A673 (cell line): ENCODE data around the gene SEC16B. TPM values are rescaled to one million over a fixed set of nuclear protein-coding genes. Genes with fewer than 3 reads are reported as not detected.

ENCODE experiments used
- BruUV-seq: library from RNA; stranded (reverse); fragments of 400-500 nt; replicated peaks from 2 replicates; lab custom pipeline; 2021; lab: Mats Ljungman, UMichigan
- CTCF ChIA-PET: fragments of 300-600 bp; sonication (Branson Sonifier 250); formaldehyde crosslinking; loops from one replicate; lab custom pipeline; 2022; ENCODE audit warnings: antibody characterized with exemption; lab: Charles Lee
- POLR2A ChIA-PET: fragments of 300-600 bp; sonication (Branson Sonifier 250); formaldehyde crosslinking; loops from one replicate; lab custom pipeline; 2022; ENCODE audit warnings: antibody characterized with exemption; ENCODE audit not compliant: low non-redundant PET; lab: Charles Lee
- DNase-seq: peaks from one replicate; pipeline ENCODE4 v3.0.0-alpha.2; 2015; ENCODE audit warnings: low spot score
- H3K27ac ChIP-seq: fragments of 200-600 bp; sonication (generic); 2 replicates; pipeline ENCODE4 v1.5.1; 2016; ENCODE audit warnings: mixed run types, low read depth, mild to moderate bottlenecking, mixed read lengths, antibody characterized with exemption, low read length; ENCODE audit not compliant: poor library complexity, severe bottlenecking
- H3K27me3 ChIP-seq: fragments of 200-600 bp; sonication (generic); replicated peaks from 2 replicates; pipeline ENCODE4 v1.6.1; 2017; ENCODE audit warnings: mixed run types, low read depth, mild to moderate bottlenecking, mixed read lengths, antibody characterized with exemption, low read length; ENCODE audit not compliant: insufficient read depth, poor library complexity
- H3K36me3 ChIP-seq: fragments of 200-600 bp; sonication (generic); 2 replicates; pipeline ENCODE4 v1.6.1; 2016; ENCODE audit warnings: mixed run types, mild to moderate bottlenecking, mixed read lengths, antibody characterized with exemption, low read length; ENCODE audit not compliant: insufficient read depth, poor library complexity, severe bottlenecking
- H3K4me1 ChIP-seq: fragments of 200-600 bp; sonication (generic); 2 replicates; pipeline ENCODE4 v1.6.1; 2017; ENCODE audit warnings: mixed run types, mild to moderate bottlenecking, mixed read lengths, antibody characterized with exemption, low read length; ENCODE audit not compliant: insufficient read depth, poor library complexity, severe bottlenecking
- H3K4me3 ChIP-seq: fragments of 200-600 bp; sonication (generic); 2 replicates; pipeline ENCODE4 v1.5.1; 2016; ENCODE audit warnings: low read depth, mixed run types, mild to moderate bottlenecking, mixed read lengths, low read length; ENCODE audit not compliant: poor library complexity, severe bottlenecking
- H3K9me3 ChIP-seq: fragments of 200-600 bp; sonication (generic); 2 replicates; pipeline ENCODE4 v1.6.1; 2016; ENCODE audit warnings: mixed run types, low read depth, mild to moderate bottlenecking, mixed read lengths, antibody characterized with exemption, low read length; ENCODE audit not compliant: poor library complexity, severe bottlenecking
- CTCF ChIP-seq: fragments of 300-800, 200-600 bp; sonication (generic); conservative IDR thresholded peaks from 2 replicates; pipeline ENCODE4 v1.5.1; 2017; ENCODE audit warnings: low read depth, mild to moderate bottlenecking, antibody characterized with exemption, low read length, moderate library complexity, mixed read lengths
- EZH2 ChIP-seq: fragments of 200-600 bp; sonication (generic); IDR thresholded peaks from 2 replicates; pipeline ENCODE4 v1.6.1; 2017; ENCODE audit warnings: borderline replicate concordance, low read depth, mild to moderate bottlenecking, mixed read lengths, antibody characterized with exemption, low read length; ENCODE audit not compliant: poor library complexity, severe bottlenecking
- intact Hi-C: fragments of 100-400 bp; cut with micrococcal nuclease; formaldehyde crosslinking; loops from one replicate; pipeline ENCODE4 v1.10.0; 2022; ENCODE audit not compliant: unreplicated experiment
- total RNA-seq: library from RNA; stranded (reverse); gene quantifications from 2 replicates; pipeline ENCODE4 v1.2.3, GENCODE V29; 2021

SEC16B gene
- total RNA-seq, 1 experiment from 2014 or later = 1.3 TPM

- Histone ChIP-seq H3K36me3 (no peaks in the 10 kb centered on the region), H3K4me3 (no peak overlapping the region), H3K27ac (no peak overlapping the region), H3K4me1 (peaks cover 19% of the 10 kb centered on the region), H3K9me3 (no peaks in the 10 kb centered on the region), H3K27me3 (no peaks in the 10 kb centered on the region)
- TF ChIP-seq EZH2 = no peak
- TF ChIP-seq CTCF = no peak
- no TSS peak for BruUV-seq
- POLR2A ChIA-PET = no interaction called here
- CTCF ChIA-PET = no interaction called here
- intact Hi-C loops = no loop called here
- DNase-seq = no peak
These were observed 64.2 kb downstream of the SEC16B start for GRCh38 chr1:177905686-177906085.

GRCh38 chr1:177902266-177902665, 67.6 kb downstream of the SEC16B start:
- Histone ChIP-seq H3K27ac (no peak overlapping the region), H3K27me3 (no peaks in the 10 kb centered on the region), H3K9me3 (no peaks in the 10 kb centered on the region), H3K36me3 (no peaks in the 10 kb centered on the region), H3K4me3 (no peak overlapping the region), H3K4me1 (peaks cover 19% of the 10 kb centered on the region)
- ChIA-PET POLR2A (interaction anchor here (0.6 kb wide), 1 partner anchor 22 kb away, joined by 3 read pairs; no protein-coding TSS in a partner anchor), CTCF (no interaction called here)
- intact Hi-C loops = no loop called here
- TF ChIP-seq EZH2 = no peak
- TF ChIP-seq CTCF = no peak
- DNase-seq = no peak
- no TSS peak for BruUV-seq

- no peak for DNase-seq
- intact Hi-C loops = no loop called here
- Histone ChIP-seq H3K4me3 (no peak overlapping the region), H3K36me3 (no peaks in the 10 kb centered on the region), H3K27ac (no peak overlapping the region), H3K27me3 (no peaks in the 10 kb centered on the region), H3K4me1 (peaks cover 15% of the 10 kb centered on the region), H3K9me3 (no peaks in the 10 kb centered on the region)
- ChIA-PET CTCF (no interaction called here), POLR2A (no interaction called here)
- BruUV-seq = no TSS peak
- TF ChIP-seq EZH2 (no peak), CTCF (no peak)
These were observed 71.7 kb downstream of the SEC16B start for GRCh38 chr1:177897998-177898654.
